PC-9 (cell line): ENCODE results near the gene ADGRG7.
"Not testable (repeated sequence)": the region's sequence is repeated elsewhere in the genome, so short reads cannot be mapped to it uniquely, and the experiment has no call there.

Experiments
- CTCF ChIP-seq: fragments of 200-600 bp; sonication (generic); conservative IDR thresholded peaks from 2 replicates; pipeline ENCODE4 v1.6.1; 2017; ENCODE audit warnings: mixed run types, antibody characterized with exemption, mild to moderate bottlenecking, moderate library complexity
- EZH2 ChIP-seq: fragments of 200-600 bp; sonication (generic); IDR thresholded peaks from 2 replicates; pipeline ENCODE4 v1.8.0; 2017; ENCODE audit warnings: antibody characterized with exemption, low read depth

- TF ChIP-seq CTCF, EZH2: not testable (repeated sequence)
Observed at GRCh38 chr3:100582157-100582556, 27.2 kb upstream of the ADGRG7 start.
